ENCODE data around the gene ZSWIM8.

GRCh38 chr10:73742454-73742734 lies 43.0 kb upstream of the ZSWIM8 start:
- TF ChIP-seq SP1 (IDR thresholded peaks at IDR 0.05; ENCODE audit: low read depth, low read length), result no peak
- no peak for TF ChIP-seq NANOG (IDR thresholded peaks at IDR 0.05; ENCODE audit: insufficient read depth, low read depth, low read length, poor library complexity, severe bottlenecking)
- no peak for TF ChIP-seq YY1 (IDR thresholded peaks at IDR 0.05; ENCODE audit: low read depth, low read length)
- no peak for TF ChIP-seq RNF2 (IDR thresholded peaks at IDR 0.05; ENCODE audit: borderline replicate concordance, low read depth, low read length, missing control alignments, poor library complexity, severe bottlenecking)
- no peak for TF ChIP-seq CHD1 (IDR thresholded peaks at IDR 0.05; ENCODE audit: low read depth, low read length)
- TF ChIP-seq CTCF (IDR thresholded peaks at IDR 0.05; ENCODE audit: control extremely low read depth in 1 of 3, insufficient read depth in 1 of 3, low read depth in 1 of 3, low read length in 3 of 3), result no peak
- no peak for TF ChIP-seq EP300 (IDR thresholded peaks at IDR 0.05; ENCODE audit: borderline replicate concordance in 1 of 2, low read depth in 2 of 2, low read length in 2 of 2)
- TF ChIP-seq JUND (IDR thresholded peaks at IDR 0.05; ENCODE audit: low read length), result no peak
- TF ChIP-seq POLR2A (IDR thresholded peaks at IDR 0.05; ENCODE audit: control extremely low read depth in 1 of 2, low read depth in 2 of 2, low read length in 2 of 2), result no peak; a peak in 1 of 3 replicates
- TF ChIP-seq KDM4A (IDR thresholded peaks at IDR 0.05; ENCODE audit: low read depth, low read length, severe bottlenecking), result no peak
- no peak for TF ChIP-seq TEAD4 (IDR thresholded peaks at IDR 0.05; ENCODE audit: low read depth, low read length)
- no peak for TF ChIP-seq ZNF274 (IDR thresholded peaks at IDR 0.05; ENCODE audit: borderline replicate concordance, extremely low read depth, low read length)
